HepG2 (cell line): ENCODE data around the gene LSM2. TPM values are rescaled to one million over a fixed set of nuclear protein-coding genes. Genes with fewer than 3 reads are reported as not detected.

Experiments
- CBX2 ChIP-seq, 2 experiments: fragments of 200-600 bp in 1 of 2; sonication (generic); formaldehyde crosslinking in 1 of 2; IDR thresholded peaks; 2 replicates each; pipeline versions ENCODE4 v1.7.0 to v1.8.1; 2018 to 2022; ENCODE audit warnings: low read depth in 2 of 2, low read length in 1 of 2, mild to moderate bottlenecking in 1 of 2, missing genetic modification reagents in 1 of 2
- GZF1 ChIP-seq: sonication (generic); formaldehyde crosslinking; IDR thresholded peaks from 2 replicates; pipeline ENCODE4 v1.5.1; 2020; ENCODE audit warnings: mild to moderate bottlenecking, missing genetic modification reagents
- ISX ChIP-seq: sonication (generic); formaldehyde crosslinking; conservative IDR thresholded peaks from 2 replicates; pipeline ENCODE4 v1.5.0; 2020; ENCODE audit warnings: missing genetic modification reagents
- KAT8 ChIP-seq: IDR thresholded peaks from 2 replicates; pipeline ENCODE4 v1.6.1; 2016; ENCODE audit warnings: missing genetic modification reagents, missing compliant biosample characterization
- KLF11 ChIP-seq: IDR thresholded peaks from 2 replicates; pipeline ENCODE4 v1.6.1; 2016; ENCODE audit warnings: missing compliant biosample characterization
- PPARG ChIP-seq: conservative IDR thresholded peaks from 2 replicates; pipeline ENCODE4 v1.6.1; 2016; ENCODE audit warnings: missing biosample characterization, missing genetic modification reagents
- RARA ChIP-seq: IDR thresholded peaks from 2 replicates; pipeline ENCODE4 v1.6.1; 2016; ENCODE audit warnings: missing genetic modification reagents, missing compliant biosample characterization
- SRSF9 ChIP-seq: fragments of 200-400 bp; formaldehyde crosslinking; IDR thresholded peaks from 2 replicates; pipeline ENCODE4 v1.6.1; 2018; ENCODE audit warnings: borderline replicate concordance, mild to moderate bottlenecking, low read depth, low read length; ENCODE audit not compliant: insufficient read depth, poor library complexity, severe bottlenecking
- TCF12 ChIP-seq, 2 experiments: fragments of 450-650 bp in 1 of 2; sonication (generic) in 1 of 2; formaldehyde crosslinking in 1 of 2; IDR thresholded peaks; 2 replicates each; pipeline versions ENCODE4 v1.6.1 to v1.8.0; 2017 to 2022; ENCODE audit warnings: antibody characterized with exemption in 1 of 2, mild to moderate bottlenecking in 1 of 2, missing genetic modification reagents in 1 of 2, moderate library complexity in 1 of 2
- TEAD3 ChIP-seq: optimal IDR thresholded peaks from 2 replicates; pipeline ENCODE3; 2016; ENCODE audit warnings: borderline replicate concordance
- TEF ChIP-seq: sonication (generic); formaldehyde crosslinking; IDR thresholded peaks from 2 replicates; pipeline ENCODE4 v1.5.0; 2020; ENCODE audit warnings: missing genetic modification reagents
- TIGD3 ChIP-seq: sonication (generic); formaldehyde crosslinking; IDR thresholded peaks from 2 replicates; pipeline ENCODE4 v1.5.1; 2020; ENCODE audit warnings: mild to moderate bottlenecking, missing genetic modification reagents, borderline replicate concordance
- ZNF124 ChIP-seq: sonication (generic); formaldehyde crosslinking; IDR thresholded peaks from 2 replicates; pipeline ENCODE4 v1.4.0; 2020; ENCODE audit warnings: missing genetic modification reagents
- ZNF367 ChIP-seq: sonication (generic); formaldehyde crosslinking; IDR thresholded peaks from 2 replicates; pipeline ENCODE4 v1.4.0; 2020; ENCODE audit warnings: missing genetic modification reagents, borderline replicate concordance
- ZNF460 ChIP-seq: sonication (generic); formaldehyde crosslinking; IDR thresholded peaks from 2 replicates; pipeline ENCODE4 v1.5.1; 2020; ENCODE audit warnings: missing genetic modification reagents, mild to moderate bottlenecking, borderline replicate concordance
- ZNF468 ChIP-seq: sonication (generic); formaldehyde crosslinking; IDR thresholded peaks from 2 replicates; pipeline ENCODE4 v1.8.0; 2022; ENCODE audit warnings: mild to moderate bottlenecking, moderate library complexity, missing genetic modification reagents
- ZNF562 ChIP-seq: sonication (generic); formaldehyde crosslinking; IDR thresholded peaks from 2 replicates; pipeline ENCODE4 v1.8.0; 2022; ENCODE audit warnings: missing genetic modification reagents, borderline replicate concordance
- ZSCAN20 ChIP-seq: sonication (generic); formaldehyde crosslinking; IDR thresholded peaks from 2 replicates; pipeline ENCODE4 v1.4.0; 2020; ENCODE audit warnings: missing genetic modification reagents, mild to moderate bottlenecking, borderline replicate concordance
- polyA plus RNA-seq, 8 experiments: library from polyadenylated mRNA; depleted of rRNA in 3 of 8; stranded (reverse) in 7 of 8; unstranded in 1 of 8; fragments of >200 nt; fragmentation: Illumina TruSeq in 4 of 8; extraction: Trizol in 4 of 8; gene quantifications; 2 replicates each; pipeline versions ENCODE4 v1.2.1 to v1.2.3, GENCODE V29; 2011 to 2016; ENCODE audit warnings: low read depth in 4 of 8, missing spikeins in 1 of 8, mixed read lengths in 1 of 8; ENCODE audit not compliant: insufficient read depth in 1 of 8
- total RNA-seq, 5 experiments: library from RNA; depleted of rRNA; stranded (reverse); fragments of >200 nt; fragmentation: Illumina TruSeq; extraction: Trizol; gene quantifications; 2 replicates each; pipeline ENCODE4 v1.2.3, GENCODE V29; 2016; ENCODE audit warnings: low read depth in 1 of 5
- TF ChIP-seq, protein P1 (sequence below): IDR thresholded peaks from 2 replicates; pipeline ENCODE4 v1.6.1; 2018; ENCODE audit warnings: missing genetic modification reagents
- TF ChIP-seq, protein P2 (sequence below): IDR thresholded peaks from 2 replicates; pipeline ENCODE4 v1.6.1; 2016; ENCODE audit warnings: low read depth, missing genetic modification reagents, missing compliant biosample characterization

Gene LSM2
- total and polyA plus RNA-seq, 2 of the 13 experiments (the other 11 are each of a cell fraction or from before 2014, with no cell fraction given): 69.4 to 90.5 TPM

- TF ChIP-seq KAT8 (CRISPR knock-in tag) (peak; percentile 56), ZNF367 (CRISPR knock-in tag) (no peak), ZSCAN20 (CRISPR knock-in tag) (0 out of 2 replicates have a peak, but pooled peaks have one; percentile 47), ZNF124 (CRISPR knock-in tag) (0 out of 2 replicates have a peak, but pooled peaks have one; percentile 34), TEF (CRISPR knock-in tag) (no peak), TIGD3 (no peak), ZNF460 (CRISPR knock-in tag) (no peak), TCF12 (IDR thresholded peaks at IDR 0.05) (no peak), TCF12 (CRISPR knock-in tag; IDR thresholded peaks at IDR 0.05) (no peak), ISX (CRISPR knock-in tag) (no peak), KLF11 (CRISPR knock-in tag) (0 out of 2 replicates have a peak, but pooled peaks have one; percentile 33), ZNF468 (no peak), TEAD3 (CRISPR knock-in tag) (peak; percentile 13), RARA (CRISPR knock-in tag) (no peak), SRSF9 (no peak), ZNF562 (no peak), GZF1 (no peak), CBX2 (IDR thresholded peaks at IDR 0.05; ENCODE audit: low read depth, low read length) (no peak), CBX2 (CRISPR knock-in tag; IDR thresholded peaks at IDR 0.05; ENCODE audit: low read depth) (no peak), PPARG (CRISPR knock-in tag) (0 out of 2 replicates have a peak, but pooled peaks have one; percentile 24)
- TF ChIP-seq, protein P1, sequence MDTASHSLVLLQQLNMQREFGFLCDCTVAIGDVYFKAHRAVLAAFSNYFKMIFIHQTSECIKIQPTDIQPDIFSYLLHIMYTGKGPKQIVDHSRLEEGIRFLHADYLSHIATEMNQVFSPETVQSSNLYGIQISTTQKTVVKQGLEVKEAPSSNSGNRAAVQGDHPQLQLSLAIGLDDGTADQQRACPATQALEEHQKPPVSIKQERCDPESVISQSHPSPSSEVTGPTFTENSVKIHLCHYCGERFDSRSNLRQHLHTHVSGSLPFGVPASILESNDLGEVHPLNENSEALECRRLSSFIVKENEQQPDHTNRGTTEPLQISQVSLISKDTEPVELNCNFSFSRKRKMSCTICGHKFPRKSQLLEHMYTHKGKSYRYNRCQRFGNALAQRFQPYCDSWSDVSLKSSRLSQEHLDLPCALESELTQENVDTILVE (CRISPR knock-in tag): no peak
- TF ChIP-seq, protein P2, sequence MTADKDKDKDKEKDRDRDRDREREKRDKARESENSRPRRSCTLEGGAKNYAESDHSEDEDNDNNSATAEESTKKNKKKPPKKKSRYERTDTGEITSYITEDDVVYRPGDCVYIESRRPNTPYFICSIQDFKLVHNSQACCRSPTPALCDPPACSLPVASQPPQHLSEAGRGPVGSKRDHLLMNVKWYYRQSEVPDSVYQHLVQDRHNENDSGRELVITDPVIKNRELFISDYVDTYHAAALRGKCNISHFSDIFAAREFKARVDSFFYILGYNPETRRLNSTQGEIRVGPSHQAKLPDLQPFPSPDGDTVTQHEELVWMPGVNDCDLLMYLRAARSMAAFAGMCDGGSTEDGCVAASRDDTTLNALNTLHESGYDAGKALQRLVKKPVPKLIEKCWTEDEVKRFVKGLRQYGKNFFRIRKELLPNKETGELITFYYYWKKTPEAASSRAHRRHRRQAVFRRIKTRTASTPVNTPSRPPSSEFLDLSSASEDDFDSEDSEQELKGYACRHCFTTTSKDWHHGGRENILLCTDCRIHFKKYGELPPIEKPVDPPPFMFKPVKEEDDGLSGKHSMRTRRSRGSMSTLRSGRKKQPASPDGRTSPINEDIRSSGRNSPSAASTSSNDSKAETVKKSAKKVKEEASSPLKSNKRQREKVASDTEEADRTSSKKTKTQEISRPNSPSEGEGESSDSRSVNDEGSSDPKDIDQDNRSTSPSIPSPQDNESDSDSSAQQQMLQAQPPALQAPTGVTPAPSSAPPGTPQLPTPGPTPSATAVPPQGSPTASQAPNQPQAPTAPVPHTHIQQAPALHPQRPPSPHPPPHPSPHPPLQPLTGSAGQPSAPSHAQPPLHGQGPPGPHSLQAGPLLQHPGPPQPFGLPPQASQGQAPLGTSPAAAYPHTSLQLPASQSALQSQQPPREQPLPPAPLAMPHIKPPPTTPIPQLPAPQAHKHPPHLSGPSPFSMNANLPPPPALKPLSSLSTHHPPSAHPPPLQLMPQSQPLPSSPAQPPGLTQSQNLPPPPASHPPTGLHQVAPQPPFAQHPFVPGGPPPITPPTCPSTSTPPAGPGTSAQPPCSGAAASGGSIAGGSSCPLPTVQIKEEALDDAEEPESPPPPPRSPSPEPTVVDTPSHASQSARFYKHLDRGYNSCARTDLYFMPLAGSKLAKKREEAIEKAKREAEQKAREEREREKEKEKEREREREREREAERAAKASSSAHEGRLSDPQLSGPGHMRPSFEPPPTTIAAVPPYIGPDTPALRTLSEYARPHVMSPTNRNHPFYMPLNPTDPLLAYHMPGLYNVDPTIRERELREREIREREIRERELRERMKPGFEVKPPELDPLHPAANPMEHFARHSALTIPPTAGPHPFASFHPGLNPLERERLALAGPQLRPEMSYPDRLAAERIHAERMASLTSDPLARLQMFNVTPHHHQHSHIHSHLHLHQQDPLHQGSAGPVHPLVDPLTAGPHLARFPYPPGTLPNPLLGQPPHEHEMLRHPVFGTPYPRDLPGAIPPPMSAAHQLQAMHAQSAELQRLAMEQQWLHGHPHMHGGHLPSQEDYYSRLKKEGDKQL (CRISPR knock-in tag): no peak
Measured at GRCh38 chr6:31765910-31766794, 40.6 kb downstream of the LSM2 start (continued).
